Fibroblast of villous mesenchyme (primary cell): Measurements from ENCODE around the gene EMC8. TPM values are rescaled to one million over a fixed set of nuclear protein-coding genes. Genes with fewer than 3 reads are reported as not detected.

Experiments
- DNase-seq: peaks from one replicate; pipeline ENCODE4 v3.0.0-alpha.2; 2010; ENCODE audit warnings: low read depth
- H3K4me3 ChIP-seq: 2 replicates; pipeline ENCODE4 v1.5.1; 2011; ENCODE audit warnings: low read depth, mild to moderate bottlenecking, low read length
- CTCF ChIP-seq: IDR thresholded peaks from 2 replicates; pipeline ENCODE4 v1.5.1; 2012; ENCODE audit warnings: low read depth, mild to moderate bottlenecking, low read length; ENCODE audit not compliant: insufficient read depth
- total RNA-seq: library from RNA; depleted of rRNA; stranded (reverse); fragments of >200 nt; gene quantifications from 2 replicates; pipeline ENCODE4 v1.2.3, GENCODE V29; 2012

The EMC8 gene
- total RNA-seq, 1 donor, result 30.2 TPM

DNA sequence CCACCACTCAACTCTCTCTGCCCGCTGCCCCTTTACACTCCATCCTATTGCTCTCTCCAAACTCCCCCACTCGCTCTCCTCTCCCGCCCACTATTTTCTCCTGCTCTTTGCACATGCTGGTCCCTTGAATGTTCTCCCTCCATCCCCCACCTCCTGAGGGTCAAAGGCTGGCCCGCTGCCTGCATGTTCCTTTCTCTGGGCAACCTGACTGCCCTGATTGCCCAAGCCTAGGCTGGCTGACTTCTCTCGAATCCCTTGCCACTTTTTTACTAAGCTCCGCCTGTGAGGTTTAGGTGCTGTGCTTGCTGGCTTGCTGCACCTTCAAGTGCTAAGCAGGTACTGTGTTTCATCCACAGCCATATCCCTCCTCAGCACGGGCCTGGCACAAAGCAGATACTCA lies 2.7 kb downstream of the EMC8 start:
- no peak for DNase-seq
- no peak for TF ChIP-seq CTCF
- H3K4me3 ChIP-seq, result no peak overlapping the region

GRCh38 chr16:85796152-85796551 lies 3.2 kb downstream of the EMC8 start:
- H3K4me3 ChIP-seq, result no peak overlapping the region
- no peak for TF ChIP-seq CTCF
- DNase-seq, result no peak

DNA sequence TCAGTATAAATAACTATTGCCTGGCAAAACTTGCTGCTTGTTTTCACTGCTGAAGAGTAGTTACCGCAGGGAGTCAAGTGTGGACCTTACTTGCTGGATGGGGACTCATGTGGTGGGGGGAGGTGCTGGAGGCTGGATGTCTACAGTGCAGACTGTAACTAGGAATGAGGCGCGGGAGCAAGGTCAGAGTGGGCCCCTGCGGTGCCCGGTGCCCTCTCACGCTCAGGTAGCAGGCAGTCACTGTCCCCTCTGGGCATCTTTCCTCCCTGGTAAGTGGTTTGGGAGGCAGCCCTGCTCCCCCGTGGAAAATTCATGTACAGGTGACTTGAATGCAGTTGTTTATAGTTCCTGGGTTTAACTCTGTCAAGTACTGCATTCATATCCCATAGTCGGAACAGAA lies 4.6 kb downstream of the EMC8 start:
- DNase-seq, result no peak
- H3K4me3 ChIP-seq, result no peak overlapping the region
- no peak for TF ChIP-seq CTCF

GRCh38 chr16:85793662-85794298 lies 5.6 kb downstream of the EMC8 start:
- H3K4me3 ChIP-seq, result no peak overlapping the region
- no peak for DNase-seq
- no peak for TF ChIP-seq CTCF

- TF ChIP-seq CTCF, result no peak
- DNase-seq, result no peak
- no peak overlapping the region for H3K4me3 ChIP-seq
Observed at GRCh38 chr16:85789773-85790172, 9.6 kb downstream of the EMC8 start.

- TF ChIP-seq CTCF, result no peak
- DNase-seq, result no peak
- H3K4me3 ChIP-seq, result no peak overlapping the region
Observed at GRCh38 chr16:85788819-85789218, 10.5 kb downstream of the EMC8 start.

GRCh38 chr16:85785927-85786326 lies 13.4 kb downstream of the EMC8 start:
- TF ChIP-seq CTCF, result no peak
- DNase-seq, result no peak
- no peak overlapping the region for H3K4me3 ChIP-seq
